GM12878 (cell line): ENCODE results near the gene SAMD4A. TPM values are rescaled to one million over a fixed set of nuclear protein-coding genes. Genes with fewer than 3 reads are reported as not detected.

Experiments used
- ATAC-seq: fragments of 200-7000 bp; cut with Tn5 transposase; 3 replicates; pipeline ENCODE4 v1.9.1; 2020; ENCODE audit warnings: mild to moderate bottlenecking, moderate library complexity
- BruUV-seq: library from RNA; stranded (reverse); fragments of 400-500 nt; replicated peaks from 2 replicates; lab custom pipeline; 2021; lab: Mats Ljungman, UMichigan
- CTCF ChIA-PET: fragments of 300-600 bp; sonication (Branson Sonifier 250); formaldehyde crosslinking; extraction: SDS; loops from one replicate; lab custom pipeline; 2021; ENCODE audit warnings: inconsistent platforms; lab: Yijun Ruan, JAX
- POLR2A ChIA-PET: fragments of 350-600 bp; formaldehyde crosslinking; extraction: SDS; loops from one replicate; lab custom pipeline; 2021; ENCODE audit warnings: inconsistent platforms; lab: Charles Lee
- RAD21 ChIA-PET: fragments of 300-600 bp; sonication (Branson Sonifier 250); formaldehyde crosslinking; loops from one replicate; lab custom pipeline; 2023; ENCODE audit warnings: antibody characterized with exemption; ENCODE audit not compliant: unreplicated experiment; lab: Charles Lee
- SMC1A ChIA-PET: fragments of 300-600 bp; sonication (Branson Sonifier 250); formaldehyde crosslinking; loops from one replicate; lab custom pipeline; 2023; ENCODE audit not compliant: unreplicated experiment, uncharacterized antibody; lab: Charles Lee
- DNase-seq: peaks from one replicate; pipeline ENCODE4 v3.0.0-alpha.2; 2011; ENCODE audit warnings: low read depth, low spot score
- FAIRE-seq: peaks from 3 replicates; lab custom pipeline; 2011; peaks lifted over from hg19 to GRCh38; lab: Jason Lieb, UNC
- H2AFZ ChIP-seq: 2 replicates; pipeline ENCODE4 v1.6.0; 2011; ENCODE audit warnings: low read depth, low read length, control low read depth; ENCODE audit not compliant: control insufficient read depth
- H3K27ac ChIP-seq: 2 replicates; pipeline ENCODE4 v1.5.1; 2011; ENCODE audit warnings: control low read depth; ENCODE audit not compliant: control insufficient read depth, insufficient read depth
- H3K27me3 ChIP-seq, 2 experiments: replicated peaks in 1 of 2; 2 replicates each; pipeline versions ENCODE4 v1.6.0 to v1.6.1; 2011; ENCODE audit warnings: low read length in 1 of 2; ENCODE audit not compliant: control insufficient read depth in 2 of 2, insufficient read depth in 2 of 2
- H3K36me3 ChIP-seq, 2 experiments: 2 replicates each; pipeline ENCODE4 v1.5.1; 2011; ENCODE audit warnings: low read length in 1 of 2; ENCODE audit not compliant: control insufficient read depth in 2 of 2, insufficient read depth in 2 of 2
- H3K4me1 ChIP-seq: 2 replicates; pipeline ENCODE4 v1.6.1; 2011; ENCODE audit warnings: mild to moderate bottlenecking, low read length, moderate library complexity, mixed read lengths; ENCODE audit not compliant: control insufficient read depth, insufficient read depth
- H3K4me2 ChIP-seq: 2 replicates; pipeline ENCODE4 v1.6.0; 2011; ENCODE audit warnings: control low read depth; ENCODE audit not compliant: control insufficient read depth, insufficient read depth
- H3K4me3 ChIP-seq: fragments of 200-600 bp; sonication (generic); 2 replicates; pipeline ENCODE4 v1.5.1; 2016
- H3K79me2 ChIP-seq: 2 replicates; pipeline ENCODE4 v1.6.0; 2011; ENCODE audit warnings: low read length; ENCODE audit not compliant: control insufficient read depth, insufficient read depth
- H3K9ac ChIP-seq: 2 replicates; pipeline ENCODE4 v1.8.0; 2011; ENCODE audit warnings: low read length, control low read depth, mixed read lengths; ENCODE audit not compliant: control insufficient read depth, insufficient read depth
- H3K9me3 ChIP-seq: replicated peaks from 3 replicates; pipeline ENCODE4 v1.5.1; 2011; ENCODE audit warnings: mild to moderate bottlenecking, low read length; ENCODE audit not compliant: control insufficient read depth, insufficient read depth
- H4K20me1 ChIP-seq: 2 replicates; pipeline ENCODE4 v1.6.0; 2011; ENCODE audit not compliant: control insufficient read depth, insufficient read depth
- ASH2L ChIP-seq: fragments of 300-600, 200-600 bp; sonication (generic); IDR thresholded peaks from 2 replicates; pipeline ENCODE4 v1.6.1; 2017; ENCODE audit warnings: low read depth, mild to moderate bottlenecking, borderline replicate concordance
- CUX1 ChIP-seq: IDR thresholded peaks from 2 replicates; pipeline ENCODE4 v1.6.1; 2012; ENCODE audit warnings: improper control_type of control experiment, low read depth, low read length; ENCODE audit not compliant: insufficient replicate concordance
- HCFC1 ChIP-seq: fragments of 150-350 bp; IDR thresholded peaks from 2 replicates; pipeline ENCODE4 v1.6.1; 2014; ENCODE audit warnings: low read length
- WGBS: methylation state at CpG from one replicate; pipeline ENCODE4 v1.1.6; 2016; ENCODE audit warnings: low lambda C conversion rate; ENCODE audit not compliant: insufficient replicate concordance, insufficient coverage; ENCODE audit errors: missing lambda C conversion rate; 5-methylcytosine and 5-hydroxymethylcytosine counted together
- in situ Hi-C: fragments of 300-500 bp; cut with MboI; formaldehyde crosslinking; loops from 9 replicates; pipeline ENCODE4 v1.14.3; 2018; ENCODE audit warnings: mixed read lengths
- intact Hi-C: fragments of 100-400 bp; cut with micrococcal nuclease; formaldehyde crosslinking; loops from one replicate; pipeline ENCODE4 v1.14.2; 2022; ENCODE audit not compliant: unreplicated experiment
- polyA plus RNA-seq, 11 experiments: library from polyadenylated mRNA; depleted of rRNA in 4 of 11; unstranded in 6 of 11; stranded (reverse) in 5 of 11; fragments of >200 nt; fragmentation: Nextera tagmentation in 4 of 11; fragmentation: Illumina TruSeq in 1 of 11; extraction: Ambion mirVana in 4 of 11; extraction: Trizol in 1 of 11; gene quantifications; 1 replicate in 1 of 11; 2 replicates in 10 of 11; pipeline versions ENCODE4 v1.2.1 to v1.2.3, GENCODE V29; 2011 to 2016; ENCODE audit warnings: inconsistent platforms in 2 of 11, missing spikeins in 2 of 11, low read depth in 1 of 11
- total RNA-seq, 4 experiments: library from RNA; depleted of rRNA in 3 of 4; stranded (reverse); fragments of >200 nt in 3 of 4; fragmentation: Illumina TruSeq in 1 of 4; extraction: Trizol in 1 of 4; gene quantifications; 2 replicates each; pipeline versions ENCODE4 v1.2.1 to v1.2.3, GENCODE V29; 2013 to 2021

The SAMD4A gene
- total and polyA plus RNA-seq, 10 of the 15 experiments (the other 5 are each of a cell fraction or from before 2014, with no cell fraction given) = 0.05 to 0.56 (median 0.31) TPM

GRCh38 chr14:54577494-54577893, 10.6 kb downstream of the SAMD4A start (continued):
- TF ChIP-seq CUX1 (no peak), ASH2L (no peak)
- TF ChIP-seq, all 136 proteins: peak for 0

GRCh38 chr14:54577977-54578376, 11.0 kb downstream of the SAMD4A start:
- no peak overlapping the region for H2AFZ ChIP-seq
- no peaks in the 10 kb centered on the region for H3K36me3 ChIP-seq
- BruUV-seq = no TSS peak
- intact Hi-C loops (no loop called here), in situ Hi-C loops (no loop called here)
- ChIA-PET CTCF (interaction anchor here (1.0 to 2.2 kb wide), 3 partner anchors 14 to 196 kb away, joined by 3 to 5 read pairs (median 3); no protein-coding TSS in a partner anchor), SMC1A (interaction anchor here (1.4 kb wide), 1 partner anchor 197 kb away, joined by 4 read pairs; no protein-coding TSS in a partner anchor), RAD21 (interaction anchor here (1.1 kb wide), 1 partner anchor 14 kb away, joined by 5 read pairs; no protein-coding TSS in a partner anchor), POLR2A (no interaction called here)
- FAIRE-seq = no peak
- H3K4me1 ChIP-seq = no peaks in the 10 kb centered on the region
- no peak overlapping the region for H3K9ac ChIP-seq
- TF ChIP-seq HCFC1 = no peak
- no peak overlapping the region for H3K4me3 ChIP-seq
- no peaks in the 10 kb centered on the region for H3K27me3 ChIP-seq
- no peak for DNase-seq
- H3K27ac ChIP-seq = no peak overlapping the region
- peaks cover under 1% of the 10 kb centered on the region; the same call in 1 of the 3 replicates for H3K9me3 ChIP-seq
- no peaks in the 10 kb centered on the region for H3K79me2 ChIP-seq
- WGBS = 95% methylated on average over 3 of the region's 3 CpGs
- no peaks in the 10 kb centered on the region for H4K20me1 ChIP-seq
- ATAC-seq = no peak
- no peak overlapping the region for H3K4me2 ChIP-seq
